PC-9 (cell line): Measurements from ENCODE around the gene TMEM25. TPM values are rescaled to one million over a fixed set of nuclear protein-coding genes. Genes with fewer than 3 reads are reported as not detected.

Experiments used
- BruUV-seq: library from RNA; stranded (reverse); fragments of 400-500 nt; replicated peaks from 2 replicates; lab custom pipeline; 2021; lab: Mats Ljungman, UMichigan
- CTCF ChIA-PET: fragments of 300-600 bp; sonication (Branson Sonifier 250); formaldehyde crosslinking; loops from one replicate; lab custom pipeline; 2022; ENCODE audit warnings: antibody characterized with exemption; lab: Charles Lee
- POLR2A ChIA-PET: fragments of 300-600 bp; sonication (Branson Sonifier 250); formaldehyde crosslinking; loops from one replicate; lab custom pipeline; 2022; ENCODE audit warnings: antibody characterized with exemption; ENCODE audit not compliant: unreplicated experiment; lab: Charles Lee
- DNase-seq, 2 experiments: peaks; one replicate each; pipeline versions ENCODE4 v3.0.0 to v3.0.0-alpha.2; 2015 to 2022; ENCODE audit warnings: mixed read lengths in 1 of 2
- H2AFZ ChIP-seq: fragments of 200-600 bp; sonication (generic); 2 replicates; pipeline ENCODE4 v1.8.1; 2017; ENCODE audit warnings: antibody characterized with exemption
- H3F3A ChIP-seq: fragments of 200-600 bp; sonication (generic); 2 replicates; pipeline ENCODE4 v1.8.1; 2017; ENCODE audit warnings: antibody characterized with exemption, mild to moderate bottlenecking, low read depth; ENCODE audit not compliant: insufficient read depth
- H3K27ac ChIP-seq: fragments of 200-600 bp; sonication (generic); 2 replicates; pipeline ENCODE4 v1.6.1; 2016; ENCODE audit warnings: mixed run types
- H3K27me3 ChIP-seq: fragments of 200-600 bp; sonication (generic); 2 replicates; pipeline ENCODE4 v1.6.1; 2016; ENCODE audit warnings: low read depth, mixed run types; ENCODE audit not compliant: insufficient read depth
- H3K36me3 ChIP-seq: fragments of 200-600 bp; sonication (generic); 2 replicates; pipeline ENCODE4 v1.6.1; 2016; ENCODE audit warnings: low read depth, mixed run types
- H3K4me1 ChIP-seq: fragments of 200-600 bp; sonication (generic); replicated peaks from 2 replicates; pipeline ENCODE4 v1.6.1; 2016; ENCODE audit warnings: mixed run types; ENCODE audit not compliant: insufficient read depth
- H3K4me2 ChIP-seq: fragments of 200-600 bp; sonication (generic); 2 replicates; pipeline ENCODE4 v1.6.1; 2017; ENCODE audit warnings: mixed run types
- H3K4me3 ChIP-seq: fragments of 200-600 bp; sonication (generic); 2 replicates; pipeline ENCODE4 v1.6.1; 2016; ENCODE audit warnings: mixed run types
- H3K79me2 ChIP-seq: fragments of 200-600 bp; sonication (generic); 2 replicates; pipeline ENCODE4 v1.6.1; 2017; ENCODE audit warnings: low read depth, mixed run types
- H3K9me2 ChIP-seq: fragments of 200-600 bp; sonication (generic); 2 replicates; pipeline ENCODE4 v1.8.1; 2017; ENCODE audit warnings: mild to moderate bottlenecking; ENCODE audit not compliant: insufficient read depth
- H3K9me3 ChIP-seq: fragments of 200-600 bp; sonication (generic); 2 replicates; pipeline ENCODE4 v1.8.1; 2016; ENCODE audit warnings: low read depth; ENCODE audit not compliant: insufficient read depth
- H4K20me1 ChIP-seq: fragments of 200-600 bp; sonication (generic); 2 replicates; pipeline ENCODE4 v1.8.1; 2017; ENCODE audit not compliant: insufficient read depth
- EZH2 ChIP-seq: fragments of 200-600 bp; sonication (generic); IDR thresholded peaks from 2 replicates; pipeline ENCODE4 v1.8.0; 2017; ENCODE audit warnings: antibody characterized with exemption, low read depth
- intact Hi-C: fragments of 100-400 bp; cut with micrococcal nuclease; formaldehyde crosslinking; loops from one replicate; pipeline ENCODE4 v1.10.0; 2022; ENCODE audit not compliant: unreplicated experiment
- total RNA-seq: library from RNA; stranded (reverse); gene quantifications from 2 replicates; pipeline ENCODE4 v1.2.3, GENCODE V29; 2021
- TF ChIP-seq, protein P1 (sequence below): fragments of 200-600 bp; sonication (generic); conservative IDR thresholded peaks from 2 replicates; pipeline ENCODE4 v1.6.1; 2017; ENCODE audit warnings: mixed run types, antibody characterized with exemption, mild to moderate bottlenecking, moderate library complexity

Gene TMEM25
- total RNA-seq, 1 experiment from 2014 or later: 14.1 TPM

DNA sequence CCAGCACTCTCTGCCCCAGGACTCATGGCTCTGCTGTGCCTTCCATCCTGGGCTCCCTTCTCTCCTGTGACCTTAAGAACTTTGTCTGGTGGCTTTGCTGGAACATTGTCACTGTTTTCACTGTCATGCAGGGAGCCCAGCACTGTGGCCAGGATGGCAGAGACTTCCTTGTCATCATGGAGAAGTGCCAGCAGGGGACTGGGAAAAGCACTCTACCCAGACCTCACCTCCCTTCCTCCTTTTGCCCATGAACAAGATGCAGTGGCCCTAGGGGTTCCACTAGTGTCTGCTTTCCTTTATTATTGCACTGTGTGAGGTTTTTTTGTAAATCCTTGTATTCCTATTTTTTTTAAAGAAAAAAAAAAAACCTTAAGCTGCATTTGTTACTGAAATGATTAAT is 6.6 kb upstream of the TMEM25 start:
- BruUV-seq: no TSS peak
- peaks cover 35% of the 10 kb centered on the region for H3K36me3 ChIP-seq
- H3K79me2 ChIP-seq: no peaks in the 10 kb centered on the region

DNA sequence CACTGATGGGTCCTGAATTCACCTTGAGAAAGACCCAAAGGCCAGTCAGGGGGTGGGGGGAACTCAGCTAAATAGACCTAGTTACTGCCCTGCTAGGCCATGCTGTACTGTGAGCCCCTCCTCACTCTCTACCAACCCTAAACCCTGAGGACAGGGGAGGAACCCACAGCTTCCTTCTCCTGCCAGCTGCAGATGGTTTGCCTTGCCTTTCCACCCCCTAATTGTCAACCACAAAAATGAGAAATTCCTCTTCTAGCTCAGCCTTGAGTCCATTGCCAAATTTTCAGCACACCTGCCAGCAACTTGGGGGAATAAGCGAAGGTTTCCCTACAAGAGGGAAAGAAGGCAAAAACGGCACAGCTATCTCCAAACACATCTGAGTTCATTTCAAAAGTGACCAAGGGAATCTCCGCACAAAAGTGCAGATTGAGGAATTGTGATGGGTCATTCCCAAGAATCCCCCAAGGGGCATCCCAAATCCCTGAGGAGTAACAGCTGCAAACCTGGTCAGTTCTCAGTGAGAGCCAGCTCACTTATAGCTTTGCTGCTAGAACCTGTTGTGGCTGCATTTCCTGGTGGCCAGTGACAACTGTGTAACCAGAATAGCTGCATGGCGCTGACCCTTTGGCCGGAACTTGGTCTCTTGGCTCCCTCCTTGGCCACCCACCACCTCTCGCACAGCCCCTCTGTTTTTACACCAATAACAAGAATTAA is 6.1 kb upstream of the TMEM25 start:
- no peaks in the 10 kb centered on the region for H4K20me1 ChIP-seq
- BruUV-seq: no TSS peak
- peaks cover 29% of the 10 kb centered on the region for H3K36me3 ChIP-seq
- peaks cover 15% of the 10 kb centered on the region for H3K4me1 ChIP-seq
- H3K27ac ChIP-seq: no peak overlapping the region
- H3K9me2 ChIP-seq: no peaks in the 10 kb centered on the region
- no peak for DNase-seq
- no peaks in the 10 kb centered on the region for H3K9me3 ChIP-seq
- H3K27me3 ChIP-seq: no peaks in the 10 kb centered on the region
- H3K4me3 ChIP-seq: no peak overlapping the region
- H3K4me2 ChIP-seq: no peak overlapping the region
- intact Hi-C loops: no loop called here
- no peaks in the 10 kb centered on the region for H3K79me2 ChIP-seq
- TF ChIP-seq, protein P1, sequence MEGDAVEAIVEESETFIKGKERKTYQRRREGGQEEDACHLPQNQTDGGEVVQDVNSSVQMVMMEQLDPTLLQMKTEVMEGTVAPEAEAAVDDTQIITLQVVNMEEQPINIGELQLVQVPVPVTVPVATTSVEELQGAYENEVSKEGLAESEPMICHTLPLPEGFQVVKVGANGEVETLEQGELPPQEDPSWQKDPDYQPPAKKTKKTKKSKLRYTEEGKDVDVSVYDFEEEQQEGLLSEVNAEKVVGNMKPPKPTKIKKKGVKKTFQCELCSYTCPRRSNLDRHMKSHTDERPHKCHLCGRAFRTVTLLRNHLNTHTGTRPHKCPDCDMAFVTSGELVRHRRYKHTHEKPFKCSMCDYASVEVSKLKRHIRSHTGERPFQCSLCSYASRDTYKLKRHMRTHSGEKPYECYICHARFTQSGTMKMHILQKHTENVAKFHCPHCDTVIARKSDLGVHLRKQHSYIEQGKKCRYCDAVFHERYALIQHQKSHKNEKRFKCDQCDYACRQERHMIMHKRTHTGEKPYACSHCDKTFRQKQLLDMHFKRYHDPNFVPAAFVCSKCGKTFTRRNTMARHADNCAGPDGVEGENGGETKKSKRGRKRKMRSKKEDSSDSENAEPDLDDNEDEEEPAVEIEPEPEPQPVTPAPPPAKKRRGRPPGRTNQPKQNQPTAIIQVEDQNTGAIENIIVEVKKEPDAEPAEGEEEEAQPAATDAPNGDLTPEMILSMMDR: no peak
- no peak for TF ChIP-seq EZH2
- H3F3A ChIP-seq: peaks cover 26% of the 10 kb centered on the region
- H2AFZ ChIP-seq: no peak overlapping the region
- CTCF ChIA-PET: interaction anchor here (0.6 kb wide), 1 partner anchor 137 kb away, joined by 3 read pairs; no protein-coding TSS in a partner anchor
- POLR2A ChIA-PET: no interaction called here

More for the DNA sequence above, 6.6 kb upstream of the TMEM25 start:
- ChIA-PET POLR2A (no interaction called here), CTCF (interaction anchor here (0.5 to 0.6 kb wide), 2 partner anchors 24 to 137 kb away, joined by 3 to 9 read pairs; no protein-coding TSS in a partner anchor)
- Histone ChIP-seq H3F3A (peaks cover 28% of the 10 kb centered on the region), H3K27me3 (no peaks in the 10 kb centered on the region), H4K20me1 (no peaks in the 10 kb centered on the region), H3K27ac (no peak overlapping the region), H3K4me2 (no peak overlapping the region), H3K4me1 (peaks cover 10% of the 10 kb centered on the region), H3K9me3 (no peaks in the 10 kb centered on the region), H3K9me2 (no peaks in the 10 kb centered on the region), H3K4me3 (no peak overlapping the region), H2AFZ (no peak overlapping the region)
- no peak for TF ChIP-seq EZH2
- TF ChIP-seq, protein P1: no peak
- DNase-seq: no peak
- intact Hi-C loops: no loop called here

DNA sequence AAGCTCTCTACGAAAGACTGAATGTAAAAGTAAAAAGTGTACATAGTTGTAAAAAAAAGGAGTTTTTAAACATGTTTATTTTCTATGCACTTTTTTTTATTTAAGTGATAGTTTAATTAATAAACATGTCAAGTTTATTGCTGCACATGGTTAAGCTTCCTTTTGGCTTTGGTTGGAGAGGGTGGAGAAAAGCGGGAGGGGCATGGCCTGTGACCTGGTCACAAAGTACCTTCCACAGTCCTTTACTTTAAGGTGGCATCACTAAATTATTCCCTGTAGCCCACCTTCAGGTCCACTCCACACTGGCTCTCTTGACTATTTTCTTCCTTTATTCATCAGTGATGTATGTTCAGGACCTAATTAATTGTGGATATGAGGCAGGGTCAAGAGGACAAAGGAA is 4.3 kb upstream of the TMEM25 start:
- Histone ChIP-seq H3K27ac (no peak overlapping the region), H3K79me2 (no peaks in the 10 kb centered on the region), H3K4me2 (no peak overlapping the region), H2AFZ (no peak overlapping the region), H3K4me1 (peaks cover 19% of the 10 kb centered on the region), H3F3A (peaks cover 22% of the 10 kb centered on the region), H3K27me3 (no peaks in the 10 kb centered on the region), H3K36me3 (peaks cover 12% of the 10 kb centered on the region), H3K9me3 (no peaks in the 10 kb centered on the region), H4K20me1 (no peaks in the 10 kb centered on the region), H3K9me2 (no peaks in the 10 kb centered on the region), H3K4me3 (no peak overlapping the region)
- no TSS peak for BruUV-seq
- DNase-seq: no peak
- intact Hi-C loops: no loop called here
- ChIA-PET POLR2A (interaction anchor here (0.6 kb wide), 1 partner anchor 1808 kb away, joined by 3 read pairs; no protein-coding TSS in a partner anchor), CTCF (interaction anchor here (0.6 kb wide), 1 partner anchor 31 kb away, joined by 3 read pairs; no protein-coding TSS in a partner anchor)
- TF ChIP-seq, protein P1: no peak
- no peak for TF ChIP-seq EZH2
